GM21528 (cell line): ENCODE results near the gene PYCARD.

Experiments
- ATAC-seq: cut with Tn5 transposase; IDR thresholded peaks from one replicate; pipeline ENCODE4 v1.9.1; 2021; ENCODE audit warnings: mild to moderate bottlenecking, moderate library complexity; ENCODE audit not compliant: unreplicated experiment, low FRiP score

PYCARD gene

DNA sequence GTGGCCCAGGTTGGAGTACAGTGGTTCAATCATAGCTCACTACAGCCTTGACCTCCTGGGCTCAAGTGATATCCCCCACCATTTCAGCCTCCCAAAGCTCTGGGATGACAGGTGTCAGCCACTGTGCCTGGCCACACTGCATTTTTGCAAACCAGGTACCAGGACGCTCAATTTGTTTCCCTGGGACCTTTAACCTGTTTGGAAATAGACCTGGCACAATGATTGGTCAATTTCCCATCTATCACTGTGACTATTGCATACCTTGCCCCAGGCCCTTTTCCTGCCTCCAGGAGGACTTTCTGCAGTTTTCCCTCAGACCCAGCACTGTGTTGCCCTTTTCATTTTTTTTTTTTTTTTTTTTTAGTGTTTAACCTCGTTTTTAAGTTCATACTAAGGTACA, 33.7 kb downstream of the PYCARD start:
- ATAC-seq = no peak

DNA sequence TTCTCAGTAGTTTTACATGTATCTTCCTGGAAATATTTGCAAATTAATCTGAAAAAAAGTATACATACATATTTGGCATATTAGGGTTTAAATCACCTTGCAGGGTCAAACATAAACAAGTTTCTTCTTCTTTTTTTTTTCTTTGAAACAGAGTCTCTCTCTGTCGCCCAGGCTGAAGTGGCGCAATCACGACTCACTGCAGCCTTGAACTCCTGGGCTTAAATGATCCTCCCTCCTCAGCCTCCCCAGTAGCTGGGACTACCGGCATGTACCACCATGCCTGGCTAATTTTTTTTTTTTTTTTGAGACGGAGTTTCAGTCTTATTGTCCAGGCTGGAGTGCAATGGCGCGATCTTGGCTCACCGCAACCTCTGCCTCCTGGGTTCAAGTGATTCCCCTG, 35.2 kb downstream of the PYCARD start:
- no peak for ATAC-seq

DNA sequence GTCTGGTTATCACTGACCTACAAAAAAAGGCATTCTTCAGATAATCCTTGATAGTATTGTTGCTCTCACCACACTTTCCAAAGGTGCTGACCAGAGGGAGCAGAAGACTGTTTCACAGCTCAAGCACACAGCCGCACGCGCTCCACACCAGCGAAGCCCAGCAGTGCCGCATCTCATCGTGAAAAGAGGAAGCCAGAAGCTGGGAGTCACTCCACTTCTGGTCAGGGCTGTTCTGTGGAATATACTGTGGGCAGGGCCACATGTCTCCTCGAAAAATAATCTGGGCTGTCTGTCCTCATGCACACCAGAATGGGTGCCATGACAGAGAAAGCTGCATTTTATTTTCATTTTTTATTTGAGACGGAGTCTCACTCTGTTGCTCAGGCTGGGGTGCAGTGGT, 45.4 kb downstream of the PYCARD start:
- ATAC-seq = no peak
